AG09319 (cell line): ENCODE results near the gene S100A5.

ENCODE experiments used
- DNase-seq: peaks from one replicate; pipeline ENCODE4 v3.0.0-alpha.2; 2010; ENCODE audit warnings: low read depth; ENCODE audit errors: extremely low read depth
- TF ChIP-seq, protein P1 (sequence below): IDR thresholded peaks from 2 replicates; pipeline ENCODE4 v1.5.1; 2011; ENCODE audit warnings: low read depth, mild to moderate bottlenecking, inconsistent platforms, low read length, moderate library complexity

Gene S100A5

DNA sequence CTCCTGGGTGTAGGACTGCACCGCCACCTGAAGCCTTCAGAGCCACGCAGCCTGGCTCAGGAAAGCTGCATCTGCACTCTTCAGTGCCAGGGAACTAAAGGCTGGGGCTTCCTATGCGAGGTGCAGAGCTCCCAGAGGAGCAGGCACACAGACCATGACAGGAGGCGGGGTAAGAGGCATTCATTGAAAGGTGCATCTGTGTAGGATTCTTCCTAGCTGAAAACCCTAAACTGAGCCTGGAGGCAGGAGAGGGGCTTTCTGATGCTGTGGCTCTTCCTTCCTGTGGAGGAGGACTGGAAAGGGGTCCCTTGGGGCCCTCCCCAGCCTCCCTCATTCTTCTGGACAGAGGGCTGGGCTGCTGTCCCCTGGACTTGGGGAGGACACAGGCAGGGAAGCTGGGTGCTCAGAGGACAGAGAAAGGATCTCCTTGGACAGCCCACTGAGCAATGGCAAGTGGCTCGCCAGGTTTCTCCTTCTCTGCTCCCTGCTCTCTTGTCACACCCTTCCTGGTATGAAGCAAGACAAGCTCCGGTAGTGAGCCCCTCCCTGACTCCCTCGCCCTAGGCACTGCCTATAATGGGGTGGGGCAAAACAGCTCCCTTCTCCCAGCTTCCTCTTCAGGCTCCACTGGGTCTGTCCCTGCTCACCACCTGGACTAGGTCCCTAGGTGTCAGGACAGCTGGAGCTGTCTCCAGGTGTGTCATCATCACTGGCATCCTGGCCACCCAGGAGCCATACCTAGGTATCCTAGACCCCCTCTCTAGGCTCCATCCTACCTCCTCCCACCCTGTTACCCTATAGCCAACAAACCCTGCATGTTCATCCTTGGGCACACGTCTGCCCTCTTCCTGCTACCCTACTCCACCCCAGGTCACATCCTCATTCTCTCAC, 25.0 kb downstream of the S100A5 start:
- TF ChIP-seq, protein P1, sequence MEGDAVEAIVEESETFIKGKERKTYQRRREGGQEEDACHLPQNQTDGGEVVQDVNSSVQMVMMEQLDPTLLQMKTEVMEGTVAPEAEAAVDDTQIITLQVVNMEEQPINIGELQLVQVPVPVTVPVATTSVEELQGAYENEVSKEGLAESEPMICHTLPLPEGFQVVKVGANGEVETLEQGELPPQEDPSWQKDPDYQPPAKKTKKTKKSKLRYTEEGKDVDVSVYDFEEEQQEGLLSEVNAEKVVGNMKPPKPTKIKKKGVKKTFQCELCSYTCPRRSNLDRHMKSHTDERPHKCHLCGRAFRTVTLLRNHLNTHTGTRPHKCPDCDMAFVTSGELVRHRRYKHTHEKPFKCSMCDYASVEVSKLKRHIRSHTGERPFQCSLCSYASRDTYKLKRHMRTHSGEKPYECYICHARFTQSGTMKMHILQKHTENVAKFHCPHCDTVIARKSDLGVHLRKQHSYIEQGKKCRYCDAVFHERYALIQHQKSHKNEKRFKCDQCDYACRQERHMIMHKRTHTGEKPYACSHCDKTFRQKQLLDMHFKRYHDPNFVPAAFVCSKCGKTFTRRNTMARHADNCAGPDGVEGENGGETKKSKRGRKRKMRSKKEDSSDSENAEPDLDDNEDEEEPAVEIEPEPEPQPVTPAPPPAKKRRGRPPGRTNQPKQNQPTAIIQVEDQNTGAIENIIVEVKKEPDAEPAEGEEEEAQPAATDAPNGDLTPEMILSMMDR: no peak
- no peak for DNase-seq

DNA sequence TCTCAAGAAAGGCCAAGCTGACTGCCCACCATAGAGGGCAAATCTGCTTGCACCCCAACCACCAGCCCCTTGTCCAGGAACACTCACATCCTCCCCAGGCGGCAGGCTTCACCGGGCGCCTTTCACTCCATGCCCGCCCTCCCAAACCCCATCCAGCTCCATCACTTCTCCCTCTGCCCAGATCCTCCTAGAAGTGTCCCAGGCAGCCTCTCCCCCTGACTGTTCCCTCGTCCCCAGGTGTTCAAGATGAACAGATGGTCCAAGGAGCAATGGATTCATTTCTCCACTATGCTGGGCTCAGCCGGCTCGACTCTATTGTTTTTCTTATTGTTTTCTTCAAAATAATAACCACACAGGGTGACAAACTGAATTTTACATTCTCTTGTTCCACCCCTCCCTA, 27.1 kb downstream of the S100A5 start:
- DNase-seq: no peak
- TF ChIP-seq, protein P1: no peak

DNA sequence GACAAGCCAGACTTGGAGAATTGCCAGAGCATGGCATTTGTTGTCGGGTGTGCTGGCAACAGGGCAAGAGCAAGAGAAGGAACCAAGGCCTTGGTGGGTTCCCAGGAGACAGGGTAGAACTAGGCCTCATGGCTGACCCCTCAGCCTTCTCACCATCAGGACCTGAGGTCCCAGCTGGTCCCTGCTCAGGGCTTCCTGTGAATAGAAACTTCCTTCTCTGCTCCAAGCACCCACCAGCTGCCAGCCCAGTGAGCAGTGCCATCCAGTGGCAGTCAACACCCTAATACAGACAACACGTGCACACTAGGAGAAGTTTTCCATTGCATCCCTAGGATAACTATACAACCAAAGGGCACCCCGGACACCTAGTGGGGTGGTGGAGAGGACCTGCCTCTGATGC, 27.7 kb downstream of the S100A5 start:
- no peak for DNase-seq
- TF ChIP-seq, protein P1: no peak

DNA sequence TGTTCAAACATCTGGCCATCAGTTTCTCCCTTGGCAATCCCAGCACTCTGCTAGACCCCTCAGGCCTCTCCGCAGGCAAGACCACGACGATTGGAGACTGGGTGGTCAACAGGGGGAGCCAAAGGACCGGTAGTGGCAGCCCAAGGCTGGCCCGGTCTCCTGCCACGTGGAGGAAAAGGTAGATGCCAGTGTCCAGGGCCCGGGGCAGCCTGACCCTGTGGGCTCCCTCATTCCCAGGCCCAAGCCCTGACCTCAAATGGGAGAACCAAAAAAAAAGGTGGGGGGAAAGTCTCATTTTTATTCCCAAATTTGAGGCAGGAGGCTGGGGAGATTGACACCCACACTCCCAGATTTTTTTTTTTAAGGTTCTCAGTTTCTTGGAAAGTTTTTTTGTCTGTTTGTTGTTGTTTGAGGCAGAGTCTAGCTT, 29.7 kb downstream of the S100A5 start:
- no peak for DNase-seq
- TF ChIP-seq, protein P1: peak; percentile 96

DNA sequence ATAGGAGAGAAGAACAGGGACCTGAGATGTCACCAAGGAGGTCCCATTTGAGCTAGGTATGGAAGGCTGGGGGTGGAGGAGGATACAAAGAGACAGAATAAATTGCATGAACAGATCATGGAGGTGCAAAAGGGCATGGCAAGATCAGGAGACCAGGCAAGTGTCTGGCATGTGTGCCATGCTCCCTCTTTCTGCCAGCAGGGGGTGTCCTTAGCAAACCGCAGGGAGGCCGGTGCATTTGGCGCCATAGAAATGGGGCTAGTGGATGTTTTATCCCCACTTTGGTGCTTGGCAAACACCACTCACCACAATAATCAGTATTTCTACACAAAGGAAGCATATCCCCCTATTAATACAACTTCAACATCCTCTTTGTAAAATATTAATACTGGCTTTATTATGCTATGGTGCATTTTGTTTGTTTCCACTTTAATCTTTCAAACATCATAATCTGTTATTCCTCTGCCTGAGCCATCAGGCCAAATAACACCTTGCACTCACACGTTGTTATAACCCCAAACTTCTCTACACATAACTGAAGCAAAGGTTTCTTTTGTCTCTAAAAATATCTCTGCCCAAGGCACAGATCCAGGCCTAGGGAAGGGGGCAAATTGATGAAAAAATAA, 30.9 kb downstream of the S100A5 start:
- TF ChIP-seq, protein P1: peak; percentile 64
- DNase-seq: no peak

DNA sequence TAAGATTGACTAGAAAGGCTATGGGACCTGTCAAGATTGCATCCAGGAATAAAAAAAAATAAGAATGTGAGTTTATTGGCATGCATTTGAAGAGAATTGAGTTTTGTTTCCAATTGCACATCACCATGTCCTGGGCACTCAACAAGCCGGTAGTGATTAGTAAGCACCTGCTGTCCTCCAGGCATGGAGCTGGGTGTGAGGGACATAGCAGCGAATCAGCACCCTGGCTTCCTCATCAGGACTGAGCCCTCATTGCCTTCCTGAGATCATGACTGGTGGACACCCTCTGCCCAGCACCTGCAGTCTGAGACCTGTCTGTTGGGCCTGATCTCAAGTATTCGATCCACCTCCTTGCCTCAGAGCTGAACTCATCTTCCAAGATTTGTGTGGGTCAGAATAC, 31.7 kb downstream of the S100A5 start:
- TF ChIP-seq, protein P1: no peak
- no peak for DNase-seq

DNA sequence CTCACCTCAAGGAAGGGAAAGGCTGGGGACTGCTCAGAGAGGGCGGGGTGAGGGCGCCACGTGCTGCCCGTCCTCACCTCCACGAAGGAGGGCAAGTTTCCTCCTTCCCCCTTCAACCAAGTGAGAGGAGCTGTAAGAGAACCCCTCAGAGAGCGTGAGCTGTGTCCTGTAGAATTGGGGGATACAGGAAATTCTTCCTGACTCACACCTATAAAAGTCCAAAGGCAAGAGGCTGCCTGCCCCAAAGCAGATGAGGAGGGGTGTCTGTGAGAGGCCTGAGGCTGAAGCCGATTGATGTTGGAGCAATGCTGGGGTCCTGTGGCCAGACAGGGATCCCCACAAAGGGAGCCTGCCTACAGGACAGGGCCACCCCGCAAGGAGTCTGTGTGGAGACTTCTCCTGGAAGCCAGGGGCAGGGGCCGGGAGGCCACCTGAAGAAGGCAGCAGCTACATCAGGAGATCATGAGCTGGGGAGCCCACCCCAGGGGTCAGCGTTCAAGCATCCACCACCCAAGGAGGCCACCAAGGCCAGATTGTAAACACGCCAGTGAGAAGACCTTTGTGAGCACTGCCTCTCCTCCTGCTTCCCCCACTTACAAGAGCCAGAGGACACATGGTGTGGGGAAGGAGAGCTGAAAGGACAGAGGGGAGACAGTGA, 32.7 kb downstream of the S100A5 start:
- DNase-seq: no peak
- TF ChIP-seq, protein P1: no peak
